ENCODE results near the gene FBL.

DNA sequence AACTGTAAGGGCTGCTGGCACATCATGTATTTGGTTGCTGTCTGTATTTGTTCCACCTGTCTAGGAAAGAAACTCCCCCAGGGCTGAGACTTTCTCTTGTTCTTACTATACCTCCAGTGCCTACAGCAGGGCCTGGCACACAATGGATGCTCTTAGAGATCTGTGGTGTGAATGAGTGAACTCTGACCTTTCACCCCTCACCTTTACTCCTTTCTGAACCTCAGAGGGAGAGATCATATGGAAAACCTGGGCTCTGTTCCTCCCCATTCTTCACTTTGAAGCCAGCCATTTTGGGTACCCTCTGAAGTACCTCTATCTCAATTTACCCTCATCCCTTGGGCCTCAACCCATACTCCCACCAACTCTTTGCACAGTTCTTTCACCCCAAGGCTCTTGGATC is 15.3 kb downstream of the FBL start:
- TF ChIP-seq, protein P1, sequence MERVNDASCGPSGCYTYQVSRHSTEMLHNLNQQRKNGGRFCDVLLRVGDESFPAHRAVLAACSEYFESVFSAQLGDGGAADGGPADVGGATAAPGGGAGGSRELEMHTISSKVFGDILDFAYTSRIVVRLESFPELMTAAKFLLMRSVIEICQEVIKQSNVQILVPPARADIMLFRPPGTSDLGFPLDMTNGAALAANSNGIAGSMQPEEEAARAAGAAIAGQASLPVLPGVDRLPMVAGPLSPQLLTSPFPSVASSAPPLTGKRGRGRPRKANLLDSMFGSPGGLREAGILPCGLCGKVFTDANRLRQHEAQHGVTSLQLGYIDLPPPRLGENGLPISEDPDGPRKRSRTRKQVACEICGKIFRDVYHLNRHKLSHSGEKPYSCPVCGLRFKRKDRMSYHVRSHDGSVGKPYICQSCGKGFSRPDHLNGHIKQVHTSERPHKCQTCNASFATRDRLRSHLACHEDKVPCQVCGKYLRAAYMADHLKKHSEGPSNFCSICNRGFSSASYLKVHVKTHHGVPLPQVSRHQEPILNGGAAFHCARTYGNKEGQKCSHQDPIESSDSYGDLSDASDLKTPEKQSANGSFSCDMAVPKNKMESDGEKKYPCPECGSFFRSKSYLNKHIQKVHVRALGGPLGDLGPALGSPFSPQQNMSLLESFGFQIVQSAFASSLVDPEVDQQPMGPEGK (CRISPR knock-in tag; IDR thresholded peaks at IDR 0.05) = no peak
- TF ChIP-seq, protein P2, sequence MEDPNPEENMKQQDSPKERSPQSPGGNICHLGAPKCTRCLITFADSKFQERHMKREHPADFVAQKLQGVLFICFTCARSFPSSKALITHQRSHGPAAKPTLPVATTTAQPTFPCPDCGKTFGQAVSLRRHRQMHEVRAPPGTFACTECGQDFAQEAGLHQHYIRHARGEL (CRISPR knock-in tag; IDR thresholded peaks at IDR 0.05) = no peak
- 0 out of 4 replicates have a peak, but pooled peaks of 1 of the 2 experiments have one; percentile 20 for TF ChIP-seq POLR2A (IDR thresholded peaks at IDR 0.05; ENCODE audit: insufficient read depth in 1 of 2, low read depth in 2 of 2, low read length in 2 of 2)
- no peak for TF ChIP-seq REST (IDR thresholded peaks at IDR 0.05; ENCODE audit: borderline replicate concordance in 1 of 2, low read depth in 1 of 2, low read length in 2 of 2)
- TF ChIP-seq SIX4 (CRISPR knock-in tag; IDR thresholded peaks at IDR 0.05) = no peak
- TF ChIP-seq NR3C1 (CRISPR knock-in tag; IDR thresholded peaks at IDR 0.05) = no peak
- TF ChIP-seq SALL2 (CRISPR knock-in tag; IDR thresholded peaks at IDR 0.05) = no peak
- TF ChIP-seq FOXM1 (CRISPR knock-in tag; IDR thresholded peaks at IDR 0.05) = no peak
- TF ChIP-seq, protein P3, sequence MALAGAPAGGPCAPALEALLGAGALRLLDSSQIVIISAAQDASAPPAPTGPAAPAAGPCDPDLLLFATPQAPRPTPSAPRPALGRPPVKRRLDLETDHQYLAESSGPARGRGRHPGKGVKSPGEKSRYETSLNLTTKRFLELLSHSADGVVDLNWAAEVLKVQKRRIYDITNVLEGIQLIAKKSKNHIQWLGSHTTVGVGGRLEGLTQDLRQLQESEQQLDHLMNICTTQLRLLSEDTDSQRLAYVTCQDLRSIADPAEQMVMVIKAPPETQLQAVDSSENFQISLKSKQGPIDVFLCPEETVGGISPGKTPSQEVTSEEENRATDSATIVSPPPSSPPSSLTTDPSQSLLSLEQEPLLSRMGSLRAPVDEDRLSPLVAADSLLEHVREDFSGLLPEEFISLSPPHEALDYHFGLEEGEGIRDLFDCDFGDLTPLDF (CRISPR knock-in tag; IDR thresholded peaks at IDR 0.05) = no peak
- TF ChIP-seq TBP (CRISPR knock-in tag; IDR thresholded peaks at IDR 0.05) = no peak
- no peak for TF ChIP-seq ZSCAN21 (CRISPR knock-in tag; IDR thresholded peaks at IDR 0.05; ENCODE audit: borderline replicate concordance)
